Pericardium fibroblast (primary cell): Measurements from ENCODE around the gene CGA. TPM values are rescaled to one million over a fixed set of nuclear protein-coding genes. Genes with fewer than 3 reads are reported as not detected.

Experiments
- total RNA-seq: library from RNA; depleted of rRNA; stranded (reverse); fragments of >200 nt; gene quantifications from 2 replicates; pipeline ENCODE4 v1.2.3, GENCODE V29; 2015

Gene CGA
- not detected in 2 replicates for total RNA-seq

GRCh38 chr6:87095087-87095509 lies at the start of gene CGA:
CGA (minus strand) TSS chr6:87095106; CDS start chr6:87088200, 6,906 bp downstream.

Other genes starting within 250 kb of the CGA start
- not detected in 2 replicates for gene HTR1E, start 157.6 kb downstream of the CGA start, total RNA-seq
- gene ZNF292, start 60.5 kb upstream of the CGA start, total RNA-seq: 12.5 and 14.0 TPM in 2 replicates
- 2.1 and 4.4 TPM in 2 replicates for gene SMIM8, start 227.5 kb upstream of the CGA start, total RNA-seq
- not detected in 2 replicates for gene GJB7, start 234.2 kb upstream of the CGA start, total RNA-seq
- gene C6orf163, start 249.7 kb upstream of the CGA start, total RNA-seq: 0.09 and 0.12 TPM in 2 replicates